Mesenteric fat pad (tissue), 1 donor: ENCODE measurements around the gene ATP7A. TPM values are rescaled to one million over a fixed set of nuclear protein-coding genes. Genes with fewer than 3 reads are reported as not detected.
"Not testable (repeated sequence)": the region's sequence is repeated elsewhere in the genome, so short reads cannot be mapped to it uniquely, and the experiment has no call there.

Experiments used
- DNase-seq: peaks from one replicate; pipeline ENCODE4 v3.0.0-alpha.2; 2020; ENCODE audit warnings: low spot score
- long read RNA-seq: library from polyadenylated mRNA; unstranded; transcript quantifications from one replicate; pipeline ENCODE4 v2.0.0, GENCODE V29; 2020
- total RNA-seq: library from RNA; stranded (reverse); fragmentation: NEBNext Ultra II Directional; extraction: Animal tissue kit (Norgen Biotek cat#: 25700); gene quantifications from one replicate; pipeline ENCODE4 v1.2.1, GENCODE V29; 2021
- donor health status: DM: yes; HTN: yes; CAD: no.

The ATP7A gene
- total RNA-seq: 9.2 TPM
- long read RNA-seq, partial matches to known transcripts: 2 of 3 reads
- long read RNA-seq, other reads (novel, unspliced or antisense): 1 of 3 reads

GRCh38 chrX:77910108-77910840 is at the start of gene ATP7A:
Gene ATP7A (plus strand): TSS chrX:77910693. CDS start chrX:77971642, 60,949 bp downstream.
- DNase-seq: peak; percentile 95

- no peak for DNase-seq
Observed at GRCh38 chrX:77875372-77875771, 35.1 kb upstream of the ATP7A start.

- DNase-seq: not testable (repeated sequence)
Observed at GRCh38 chrX:77881418-77881817, 29.1 kb upstream of the ATP7A start.

- DNase-seq: no peak
Observed at GRCh38 chrX:77892887-77893286, 17.6 kb upstream of the ATP7A start.

- DNase-seq: no peak
Observed at GRCh38 chrX:77893713-77894112, 16.8 kb upstream of the ATP7A start.

GRCh38 chrX:77894921-77895886 is 15.3 kb upstream of the ATP7A start, which contains the start of gene MAGT1:
Gene MAGT1 (minus strand): TSS chrX:77895435. CDS start chrX:77895410, 25 bp downstream.
- peak; percentile 93 for DNase-seq

GRCh38 chrX:77899081-77899828 is 11.2 kb upstream of the ATP7A start, which contains the start of gene COX7B:
Gene COX7B (plus strand): TSS chrX:77899468. CDS start chrX:77899554, 86 bp downstream.
- no peak for DNase-seq

GRCh38 chrX:77900688-77901087 is 9.8 kb upstream of the ATP7A start:
- no peak for DNase-seq

GRCh38 chrX:77901506-77901905 is 9.0 kb upstream of the ATP7A start:
- no peak for DNase-seq

- DNase-seq: no peak
Observed at GRCh38 chrX:77917294-77917933, 6.9 kb downstream of the ATP7A start.

- DNase-seq: no peak
Observed at GRCh38 chrX:77918568-77918967, 8.1 kb downstream of the ATP7A start.

- DNase-seq: not testable (repeated sequence)
Observed at GRCh38 chrX:77919370-77919769, 8.9 kb downstream of the ATP7A start.

- DNase-seq: no peak
Observed at GRCh38 chrX:77922787-77923186, 12.3 kb downstream of the ATP7A start.

GRCh38 chrX:77924320-77924859 is 13.9 kb downstream of the ATP7A start:
- DNase-seq: no peak

GRCh38 chrX:77925764-77926163 is 15.3 kb downstream of the ATP7A start:
- no peak for DNase-seq

- no peak for DNase-seq
Observed at GRCh38 chrX:77930581-77930980, 20.1 kb downstream of the ATP7A start.

GRCh38 chrX:77935886-77936285 is 25.4 kb downstream of the ATP7A start:
- no peak for DNase-seq

- no peak for DNase-seq
Observed at GRCh38 chrX:77936299-77936698, 25.8 kb downstream of the ATP7A start.

GRCh38 chrX:77937291-77937690 is 26.8 kb downstream of the ATP7A start:
- DNase-seq: no peak

GRCh38 chrX:77938083-77938680 is 27.7 kb downstream of the ATP7A start:
- DNase-seq: no peak
